ENCODE data around the gene COTL1.

COTL1 gene

DNA sequence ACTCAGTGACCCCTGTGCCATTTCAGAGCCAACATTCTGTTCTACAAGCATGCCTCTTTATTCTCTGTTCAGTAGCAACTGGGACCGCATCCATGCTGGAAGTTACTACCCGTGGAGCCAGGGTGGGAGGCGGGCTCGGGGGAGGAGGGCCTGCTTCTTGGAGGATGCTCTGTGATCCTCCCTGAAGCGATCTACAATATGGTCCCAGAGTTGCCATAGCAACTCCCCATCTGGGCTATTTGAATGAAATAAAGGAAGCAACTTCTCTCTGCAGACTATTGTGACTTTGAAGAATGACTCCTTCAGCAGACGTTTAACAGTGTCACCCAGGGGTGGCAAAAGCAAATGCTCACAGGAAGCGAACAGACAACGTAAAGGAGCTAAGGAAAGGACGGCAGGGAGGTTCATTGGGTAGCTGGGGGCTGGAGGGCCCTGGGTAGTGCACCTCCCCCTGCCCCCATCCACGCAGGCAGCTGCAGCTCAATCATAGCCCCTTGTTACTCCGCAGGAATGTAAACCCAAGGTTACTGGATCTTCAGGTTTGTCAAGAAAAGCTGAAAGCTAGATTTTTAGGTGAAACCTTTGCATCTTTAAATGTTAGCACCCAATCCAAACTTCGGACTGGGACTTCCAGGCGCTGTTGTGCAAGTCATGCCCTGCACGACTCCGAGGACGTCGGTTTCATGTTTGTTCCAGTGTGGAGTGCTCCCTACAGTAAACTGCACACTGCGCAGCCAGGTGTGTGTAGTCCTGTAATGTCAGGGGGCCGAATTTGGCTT lies 62.3 kb downstream of the COTL1 start:
- Histone ChIP-seq H3K36me3 (ENCODE audit: control insufficient read depth, insufficient read depth, low read length) (no peaks in the 10 kb centered on the region), H3K4me3 (replicated peaks; ENCODE audit: low read depth, low read length) (no peak overlapping the region), H3K27me3 (replicated peaks; ENCODE audit: control insufficient read depth, insufficient read depth, low read length) (no peaks in the 10 kb centered on the region)
- DNase-seq (ENCODE audit: extremely low read depth, insufficient read length) = no peak
- TF ChIP-seq, protein P1, sequence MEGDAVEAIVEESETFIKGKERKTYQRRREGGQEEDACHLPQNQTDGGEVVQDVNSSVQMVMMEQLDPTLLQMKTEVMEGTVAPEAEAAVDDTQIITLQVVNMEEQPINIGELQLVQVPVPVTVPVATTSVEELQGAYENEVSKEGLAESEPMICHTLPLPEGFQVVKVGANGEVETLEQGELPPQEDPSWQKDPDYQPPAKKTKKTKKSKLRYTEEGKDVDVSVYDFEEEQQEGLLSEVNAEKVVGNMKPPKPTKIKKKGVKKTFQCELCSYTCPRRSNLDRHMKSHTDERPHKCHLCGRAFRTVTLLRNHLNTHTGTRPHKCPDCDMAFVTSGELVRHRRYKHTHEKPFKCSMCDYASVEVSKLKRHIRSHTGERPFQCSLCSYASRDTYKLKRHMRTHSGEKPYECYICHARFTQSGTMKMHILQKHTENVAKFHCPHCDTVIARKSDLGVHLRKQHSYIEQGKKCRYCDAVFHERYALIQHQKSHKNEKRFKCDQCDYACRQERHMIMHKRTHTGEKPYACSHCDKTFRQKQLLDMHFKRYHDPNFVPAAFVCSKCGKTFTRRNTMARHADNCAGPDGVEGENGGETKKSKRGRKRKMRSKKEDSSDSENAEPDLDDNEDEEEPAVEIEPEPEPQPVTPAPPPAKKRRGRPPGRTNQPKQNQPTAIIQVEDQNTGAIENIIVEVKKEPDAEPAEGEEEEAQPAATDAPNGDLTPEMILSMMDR (IDR thresholded peaks at IDR 0.05; ENCODE audit: insufficient read depth, low read length, poor library complexity, severe bottlenecking) = no peak

- H3K36me3 ChIP-seq (ENCODE audit: control insufficient read depth, insufficient read depth, low read length) = no peaks in the 10 kb centered on the region
- no peak for DNase-seq (ENCODE audit: extremely low read depth, insufficient read length)
- TF ChIP-seq, protein P1 (IDR thresholded peaks at IDR 0.05; ENCODE audit: insufficient read depth, low read length, poor library complexity, severe bottlenecking) = no peak
- no peak overlapping the region for H3K4me3 ChIP-seq (replicated peaks; ENCODE audit: low read depth, low read length)
- no peaks in the 10 kb centered on the region for H3K27me3 ChIP-seq (replicated peaks; ENCODE audit: control insufficient read depth, insufficient read depth, low read length)
Measured at GRCh38 chr16:84554627-84555328, 63.1 kb downstream of the COTL1 start.

DNA sequence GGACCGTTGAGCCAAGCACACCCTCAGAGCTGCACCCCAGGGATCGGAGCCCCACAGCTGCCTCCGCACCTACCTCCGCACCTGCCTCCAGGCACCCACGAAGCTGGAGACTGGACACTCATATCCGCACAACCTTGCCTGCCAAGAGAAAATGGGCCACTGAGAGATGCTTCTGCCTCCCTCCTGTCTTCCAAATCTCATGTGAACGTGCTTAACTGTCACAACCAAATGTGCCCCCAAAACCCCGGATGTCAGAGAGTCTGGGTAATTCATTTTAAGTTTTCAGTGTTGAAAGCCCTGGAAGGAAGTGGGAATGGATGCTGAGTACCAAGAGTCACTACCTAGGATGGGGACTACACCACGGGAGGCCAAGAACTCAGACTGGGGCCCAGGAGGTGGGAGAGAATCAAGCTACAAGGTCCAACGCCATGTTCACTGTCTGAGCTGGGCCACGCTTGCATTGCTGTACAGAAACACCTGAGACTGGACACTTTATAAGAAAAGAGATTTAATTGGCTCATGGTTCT lies 63.9 kb downstream of the COTL1 start:
- TF ChIP-seq, protein P1 (IDR thresholded peaks at IDR 0.05; ENCODE audit: insufficient read depth, low read length, poor library complexity, severe bottlenecking) = no peak
- DNase-seq (ENCODE audit: extremely low read depth, insufficient read length) = no peak
- Histone ChIP-seq H3K36me3 (ENCODE audit: control insufficient read depth, insufficient read depth, low read length) (no peaks in the 10 kb centered on the region), H3K4me3 (replicated peaks; ENCODE audit: low read depth, low read length) (no peak overlapping the region), H3K27me3 (replicated peaks; ENCODE audit: control insufficient read depth, insufficient read depth, low read length) (no peaks in the 10 kb centered on the region)

DNA sequence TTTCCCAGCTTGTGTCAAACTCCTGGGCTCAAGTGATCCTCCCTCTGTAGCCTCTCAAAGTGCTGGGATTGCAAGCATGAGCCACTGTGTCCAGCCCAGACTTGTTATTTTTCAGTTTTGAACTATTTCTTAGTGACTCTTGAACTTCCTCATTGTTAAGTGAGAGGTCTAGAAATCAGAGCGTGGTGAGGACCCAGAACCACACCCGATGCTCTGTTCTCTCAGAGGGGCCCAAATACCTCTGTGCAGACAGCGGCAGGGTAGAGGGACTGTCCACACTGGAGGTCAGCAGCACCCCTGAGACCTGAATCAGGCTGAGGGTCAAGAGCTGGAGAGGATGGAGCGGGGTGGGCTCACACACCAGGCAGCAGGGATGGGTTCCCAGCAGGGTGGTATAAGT lies 65.7 kb downstream of the COTL1 start:
- Histone ChIP-seq H3K4me3 (replicated peaks; ENCODE audit: low read depth, low read length) (no peak overlapping the region), H3K36me3 (ENCODE audit: control insufficient read depth, insufficient read depth, low read length) (no peaks in the 10 kb centered on the region), H3K27me3 (replicated peaks; ENCODE audit: control insufficient read depth, insufficient read depth, low read length) (no peaks in the 10 kb centered on the region)
- TF ChIP-seq, protein P1 (IDR thresholded peaks at IDR 0.05; ENCODE audit: insufficient read depth, low read length, poor library complexity, severe bottlenecking) = no peak
- no peak for DNase-seq (ENCODE audit: extremely low read depth, insufficient read length)

- no peak overlapping the region for H3K4me3 ChIP-seq (replicated peaks; ENCODE audit: low read depth, low read length)
- DNase-seq (ENCODE audit: extremely low read depth, insufficient read length) = no peak
- H3K27me3 ChIP-seq (replicated peaks; ENCODE audit: control insufficient read depth, insufficient read depth, low read length) = no peaks in the 10 kb centered on the region
- TF ChIP-seq, protein P1 (IDR thresholded peaks at IDR 0.05; ENCODE audit: insufficient read depth, low read length, poor library complexity, severe bottlenecking) = no peak
- H3K36me3 ChIP-seq (ENCODE audit: control insufficient read depth, insufficient read depth, low read length) = no peaks in the 10 kb centered on the region
Measured at GRCh38 chr16:84550096-84550495, 67.8 kb downstream of the COTL1 start.
